GM12878 (cell line): ENCODE measurements around the gene TFB1M. TPM values are rescaled to one million over a fixed set of nuclear protein-coding genes. Genes with fewer than 3 reads are reported as not detected.
A peak's percentile ranks its signal among the peaks of the same experiment; 100 is the strongest.

ENCODE experiments used
- ATF2 ChIP-seq: IDR thresholded peaks from 2 replicates; pipeline ENCODE4 v1.6.1; 2012; ENCODE audit warnings: low read length, inconsistent platforms
- CREB1 ChIP-seq: IDR thresholded peaks from 2 replicates; pipeline ENCODE4 v1.6.1; 2012; ENCODE audit warnings: low read depth, mild to moderate bottlenecking, inconsistent platforms
- CREM ChIP-seq: IDR thresholded peaks from 2 replicates; pipeline ENCODE4 v1.6.1; 2014; ENCODE audit warnings: antibody characterized with exemption, low read depth
- E2F8 ChIP-seq: fragments of 450-650 bp; IDR thresholded peaks from 2 replicates; pipeline ENCODE4 v1.6.1; 2018; ENCODE audit warnings: mild to moderate bottlenecking, low read depth, moderate library complexity; ENCODE audit not compliant: partially characterized antibody
- EP300 ChIP-seq, 2 experiments: fragments of 150-350 bp in 1 of 2; IDR thresholded peaks; 2 replicates each; pipeline ENCODE4 v1.6.1; 2011 to 2012; ENCODE audit warnings: low read depth in 2 of 2, low read length in 2 of 2, borderline replicate concordance in 1 of 2, improper control_type of control experiment in 1 of 2, inconsistent platforms in 1 of 2; ENCODE audit not compliant: control insufficient read depth in 1 of 2
- GATAD2B ChIP-seq: fragments of 450-650 bp; conservative IDR thresholded peaks from 2 replicates; pipeline ENCODE4 v1.6.1; 2017; ENCODE audit warnings: low read depth, mild to moderate bottlenecking, moderate library complexity
- HSF1 ChIP-seq: fragments of 150-350 bp; IDR thresholded peaks from 2 replicates; pipeline ENCODE4 v1.6.1; 2014; ENCODE audit warnings: mild to moderate bottlenecking, low read depth, low read length
- NKRF ChIP-seq: fragments of 450-650 bp; conservative IDR thresholded peaks from 2 replicates; pipeline ENCODE4 v1.6.1; 2017; ENCODE audit warnings: mild to moderate bottlenecking, moderate library complexity
- NRF1 ChIP-seq: conservative IDR thresholded peaks from 2 replicates; pipeline ENCODE4 v1.6.1; 2011; ENCODE audit warnings: mild to moderate bottlenecking, low read depth, low read length, improper control_type of control experiment
- RAD21 ChIP-seq: IDR thresholded peaks from 2 replicates; pipeline ENCODE4 v1.6.1; 2011; ENCODE audit warnings: mild to moderate bottlenecking, low read depth, low read length, moderate library complexity; ENCODE audit not compliant: insufficient read depth
- RAD51 ChIP-seq: fragments of 450-650 bp; IDR thresholded peaks from 2 replicates; pipeline ENCODE4 v1.6.1; 2016; ENCODE audit warnings: moderate library complexity, mild to moderate bottlenecking, inconsistent platforms
- RFX5 ChIP-seq: IDR thresholded peaks from 2 replicates; pipeline ENCODE4 v1.6.1; 2011; ENCODE audit warnings: low read depth, low read length, improper control_type of control experiment
- SMARCA5 ChIP-seq: fragments of 450-650 bp; IDR thresholded peaks from 2 replicates; pipeline ENCODE4 v1.6.1; 2017; ENCODE audit warnings: mild to moderate bottlenecking
- TCF7 ChIP-seq: IDR thresholded peaks from 2 replicates; pipeline ENCODE4 v1.6.1; 2014; ENCODE audit warnings: antibody characterized with exemption, borderline replicate concordance
- polyA plus RNA-seq, 11 experiments: library from polyadenylated mRNA; depleted of rRNA in 4 of 11; unstranded in 6 of 11; stranded (reverse) in 5 of 11; fragments of >200 nt; fragmentation: Nextera tagmentation in 4 of 11; fragmentation: Illumina TruSeq in 1 of 11; extraction: Ambion mirVana in 4 of 11; extraction: Trizol in 1 of 11; gene quantifications; 1 replicate in 1 of 11; 2 replicates in 10 of 11; pipeline versions ENCODE4 v1.2.1 to v1.2.3, GENCODE V29; 2011 to 2016; ENCODE audit warnings: inconsistent platforms in 2 of 11, missing spikeins in 2 of 11, low read depth in 1 of 11
- total RNA-seq, 4 experiments: library from RNA; depleted of rRNA in 3 of 4; stranded (reverse); fragments of >200 nt in 3 of 4; fragmentation: Illumina TruSeq in 1 of 4; extraction: Trizol in 1 of 4; gene quantifications; 2 replicates each; pipeline versions ENCODE4 v1.2.1 to v1.2.3, GENCODE V29; 2013 to 2021
- TF ChIP-seq, protein P1 (sequence below): fragments of 450-650 bp; IDR thresholded peaks from 2 replicates; pipeline ENCODE4 v1.6.1; 2014; ENCODE audit warnings: mild to moderate bottlenecking
- TF ChIP-seq, protein P2 (sequence below): IDR thresholded peaks from 2 replicates; pipeline ENCODE4 v1.6.1; 2012; ENCODE audit warnings: mild to moderate bottlenecking, low read depth, low read length

Gene TFB1M
- total and polyA plus RNA-seq, 10 of the 15 experiments (the other 5 are each of a cell fraction or from before 2014, with no cell fraction given), result 29.9 to 117 (median 41.3) TPM

DNA sequence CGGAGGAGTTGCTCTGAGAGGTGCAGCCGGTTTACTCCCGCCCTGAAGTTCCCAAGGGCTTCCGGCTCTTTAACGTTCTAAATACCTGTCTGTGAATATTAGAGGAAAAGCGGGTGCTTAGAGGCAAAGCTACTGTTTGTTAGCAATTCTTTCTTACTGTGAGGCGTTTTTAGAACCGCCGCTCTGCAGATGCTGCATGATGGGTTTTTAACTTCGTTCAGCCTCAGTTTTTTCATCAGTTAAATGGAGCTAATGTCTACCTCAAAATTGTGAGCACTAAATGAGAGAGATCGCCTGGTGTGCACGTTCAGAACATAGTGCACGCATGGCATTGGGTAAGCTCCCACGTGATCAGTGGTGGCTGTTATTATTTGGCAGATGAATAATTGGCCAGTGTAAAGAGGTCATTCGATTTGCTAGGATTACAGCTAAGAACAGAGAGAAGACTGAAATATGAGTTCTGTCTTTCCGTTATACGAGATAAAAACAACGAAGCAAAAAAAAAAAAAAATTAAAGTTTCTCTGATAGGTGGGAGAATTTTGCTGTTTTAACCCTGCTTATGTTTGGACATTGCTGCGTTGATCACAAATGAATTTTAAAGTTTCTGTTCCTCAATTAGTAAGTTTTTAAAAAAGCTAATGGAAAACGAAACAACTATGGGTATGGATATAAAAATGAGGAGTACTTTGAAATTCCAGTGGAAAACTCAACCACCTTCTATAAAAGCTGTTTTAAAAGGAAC, 660 bp upstream of the TFB1M start (continued):
- TF ChIP-seq CREB1 (no peak; the same call in 1 of the 2 replicates), GATAD2B (no peak; the same call in 1 of the 2 replicates), RFX5 (no peak), NKRF (peak; percentile 77; the same call in 1 of the 2 replicates), TCF7 (0 out of 2 replicates have a peak, but pooled peaks have one; percentile 38), SMARCA5 (peak; percentile 98), RAD51 (peak; percentile 96), RAD21 (no peak), HSF1 (peak; percentile 56; the same call in 1 of the 2 replicates), E2F8 (peak; percentile 56), CREM (0 out of 2 replicates have a peak, but pooled peaks have one; percentile 6), EP300 (IDR thresholded peaks at IDR 0.05; ENCODE audit: borderline replicate concordance in 1 of 2, control insufficient read depth in 1 of 2, low read depth in 2 of 2, low read length in 2 of 2) (no peak; a peak in 1 of 4 replicates), ATF2 (no peak), NRF1 (no peak)
- TF ChIP-seq, protein P1, sequence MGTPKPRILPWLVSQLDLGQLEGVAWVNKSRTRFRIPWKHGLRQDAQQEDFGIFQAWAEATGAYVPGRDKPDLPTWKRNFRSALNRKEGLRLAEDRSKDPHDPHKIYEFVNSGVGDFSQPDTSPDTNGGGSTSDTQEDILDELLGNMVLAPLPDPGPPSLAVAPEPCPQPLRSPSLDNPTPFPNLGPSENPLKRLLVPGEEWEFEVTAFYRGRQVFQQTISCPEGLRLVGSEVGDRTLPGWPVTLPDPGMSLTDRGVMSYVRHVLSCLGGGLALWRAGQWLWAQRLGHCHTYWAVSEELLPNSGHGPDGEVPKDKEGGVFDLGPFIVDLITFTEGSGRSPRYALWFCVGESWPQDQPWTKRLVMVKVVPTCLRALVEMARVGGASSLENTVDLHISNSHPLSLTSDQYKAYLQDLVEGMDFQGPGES, result no peak
- TF ChIP-seq, protein P2, sequence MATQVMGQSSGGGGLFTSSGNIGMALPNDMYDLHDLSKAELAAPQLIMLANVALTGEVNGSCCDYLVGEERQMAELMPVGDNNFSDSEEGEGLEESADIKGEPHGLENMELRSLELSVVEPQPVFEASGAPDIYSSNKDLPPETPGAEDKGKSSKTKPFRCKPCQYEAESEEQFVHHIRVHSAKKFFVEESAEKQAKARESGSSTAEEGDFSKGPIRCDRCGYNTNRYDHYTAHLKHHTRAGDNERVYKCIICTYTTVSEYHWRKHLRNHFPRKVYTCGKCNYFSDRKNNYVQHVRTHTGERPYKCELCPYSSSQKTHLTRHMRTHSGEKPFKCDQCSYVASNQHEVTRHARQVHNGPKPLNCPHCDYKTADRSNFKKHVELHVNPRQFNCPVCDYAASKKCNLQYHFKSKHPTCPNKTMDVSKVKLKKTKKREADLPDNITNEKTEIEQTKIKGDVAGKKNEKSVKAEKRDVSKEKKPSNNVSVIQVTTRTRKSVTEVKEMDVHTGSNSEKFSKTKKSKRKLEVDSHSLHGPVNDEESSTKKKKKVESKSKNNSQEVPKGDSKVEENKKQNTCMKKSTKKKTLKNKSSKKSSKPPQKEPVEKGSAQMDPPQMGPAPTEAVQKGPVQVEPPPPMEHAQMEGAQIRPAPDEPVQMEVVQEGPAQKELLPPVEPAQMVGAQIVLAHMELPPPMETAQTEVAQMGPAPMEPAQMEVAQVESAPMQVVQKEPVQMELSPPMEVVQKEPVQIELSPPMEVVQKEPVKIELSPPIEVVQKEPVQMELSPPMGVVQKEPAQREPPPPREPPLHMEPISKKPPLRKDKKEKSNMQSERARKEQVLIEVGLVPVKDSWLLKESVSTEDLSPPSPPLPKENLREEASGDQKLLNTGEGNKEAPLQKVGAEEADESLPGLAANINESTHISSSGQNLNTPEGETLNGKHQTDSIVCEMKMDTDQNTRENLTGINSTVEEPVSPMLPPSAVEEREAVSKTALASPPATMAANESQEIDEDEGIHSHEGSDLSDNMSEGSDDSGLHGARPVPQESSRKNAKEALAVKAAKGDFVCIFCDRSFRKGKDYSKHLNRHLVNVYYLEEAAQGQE, result no peak
